GM18499 (cell line): ENCODE data around the gene APOL4.
"Not testable (repeated sequence)": the region's sequence is repeated elsewhere in the genome, so short reads cannot be mapped to it uniquely, and the experiment has no call there.

Source experiments
- ATAC-seq: cut with Tn5 transposase; IDR thresholded peaks from one replicate; pipeline ENCODE4 v1.9.1; 2021; ENCODE audit warnings: moderate number of reproducible peaks; ENCODE audit not compliant: insufficient read depth, unreplicated experiment

Gene APOL4

GRCh38 chr22:36232715-36233401 is 31.2 kb upstream of the APOL4 start:
- ATAC-seq: no peak

- not testable (repeated sequence) for ATAC-seq
These were observed 29.4 kb upstream of the APOL4 start for GRCh38 chr22:36231051-36231450.

GRCh38 chr22:36229649-36230048 is 28.0 kb upstream of the APOL4 start:
- not testable (repeated sequence) for ATAC-seq

GRCh38 chr22:36228944-36229343 is 27.3 kb upstream of the APOL4 start:
- ATAC-seq: no peak

- not testable (repeated sequence) for ATAC-seq
These were observed 26.8 kb upstream of the APOL4 start for GRCh38 chr22:36228369-36228768.

GRCh38 chr22:36227806-36228205 is 26.2 kb upstream of the APOL4 start:
- no peak for ATAC-seq

GRCh38 chr22:36227396-36227795 is 25.8 kb upstream of the APOL4 start:
- ATAC-seq: no peak

GRCh38 chr22:36226189-36226588 is 24.6 kb upstream of the APOL4 start:
- no peak for ATAC-seq

GRCh38 chr22:36225333-36225922 is 23.8 kb upstream of the APOL4 start:
- no peak for ATAC-seq

GRCh38 chr22:36224245-36224644 is 22.6 kb upstream of the APOL4 start:
- ATAC-seq: no peak

GRCh38 chr22:36223504-36223903 is 21.9 kb upstream of the APOL4 start:
- no peak for ATAC-seq

GRCh38 chr22:36222887-36223450 is 21.4 kb upstream of the APOL4 start:
- ATAC-seq: no peak

GRCh38 chr22:36221799-36222751 is 20.5 kb upstream of the APOL4 start:
- no peak for ATAC-seq

- ATAC-seq: no peak
These were observed 18.9 kb upstream of the APOL4 start for GRCh38 chr22:36220451-36220921.

- ATAC-seq: no peak
These were observed 17.1 kb upstream of the APOL4 start for GRCh38 chr22:36218648-36219193.

GRCh38 chr22:36215981-36216380 is 14.4 kb upstream of the APOL4 start:
- no peak for ATAC-seq

- no peak for ATAC-seq
These were observed 12.0 kb upstream of the APOL4 start for GRCh38 chr22:36213586-36213985.

GRCh38 chr22:36212901-36213300 is 11.3 kb upstream of the APOL4 start:
- ATAC-seq: no peak

- no peak for ATAC-seq
These were observed 9.7 kb upstream of the APOL4 start for GRCh38 chr22:36211237-36211861.

GRCh38 chr22:36210224-36210623 is 8.6 kb upstream of the APOL4 start:
- ATAC-seq: no peak
